Measurements from ENCODE around the gene CDH23. TPM values are rescaled to one million over a fixed set of nuclear protein-coding genes. Genes with fewer than 3 reads are reported as not detected.

The CDH23 gene
- total RNA-seq, 1 experiment from 2014 or later = not detected

GRCh38 chr10:71468363-71469094 is 71.8 kb downstream of the CDH23 start:
- H3K79me2 ChIP-seq (ENCODE audit: low read length) = no peaks in the 10 kb centered on the region
- CTCF ChIA-PET = interaction anchor here (0.6 kb wide), 1 partner anchor 396 kb away, joined by 3 read pairs; no protein-coding TSS in a partner anchor
- no peak for DNase-seq
- H4K20me1 ChIP-seq (ENCODE audit: low read length) = no peaks in the 10 kb centered on the region
- no peaks in the 10 kb centered on the region for H3F3A ChIP-seq (ENCODE audit: low read length, unreplicated experiment)
- H3K36me3 ChIP-seq (ENCODE audit: low read depth, low read length) = no peaks in the 10 kb centered on the region
- intact Hi-C loops (cut with micrococcal nuclease) = no loop called here
- no peak overlapping the region for H2AFZ ChIP-seq (ENCODE audit: low read length)
- H3K27me3 ChIP-seq (ENCODE audit: low read length) = peaks cover 2% of the 10 kb centered on the region; the same call in 1 of the 2 replicates
- H3K4me3 ChIP-seq (ENCODE audit: low read length) = no peak overlapping the region
- TF ChIP-seq EZH2 (IDR thresholded peaks at IDR 0.05; ENCODE audit: low read length, unreplicated experiment) = no peak
- TF ChIP-seq EZH2phosphoT487 (IDR thresholded peaks at IDR 0.05; ENCODE audit: borderline replicate concordance, low read length) = no peak
- no peak for TF ChIP-seq CTCF (conservative IDR thresholded peaks at IDR 0.05; ENCODE audit: low read depth, low read length)
- H3K27ac ChIP-seq (ENCODE audit: low read length) = no peak overlapping the region
- H3K9me3 ChIP-seq (ENCODE audit: low read length) = no peaks in the 10 kb centered on the region
- H3K4me1 ChIP-seq (ENCODE audit: insufficient read depth, low read length) = no peaks in the 10 kb centered on the region
- H3K9ac ChIP-seq (ENCODE audit: low read length) = no peak overlapping the region
- no TSS peak for BruUV-seq (replicated peaks)
- POLR2A ChIA-PET (ENCODE audit: unreplicated experiment) = no interaction called here
- H3K9me2 ChIP-seq (replicated peaks; ENCODE audit: low read length) = no peaks in the 10 kb centered on the region
- no peak overlapping the region for H3K4me2 ChIP-seq (ENCODE audit: low read length)
- ATAC-seq = no peak

- Histone ChIP-seq H3K9ac (ENCODE audit: low read length) (no peak overlapping the region), H3F3A (ENCODE audit: low read length, unreplicated experiment) (no peaks in the 10 kb centered on the region), H3K27me3 (ENCODE audit: low read length) (no peaks in the 10 kb centered on the region), H3K4me3 (ENCODE audit: low read length) (no peak overlapping the region), H3K27ac (ENCODE audit: low read length) (no peak overlapping the region), H2AFZ (ENCODE audit: low read length) (no peak overlapping the region), H3K4me1 (ENCODE audit: insufficient read depth, low read length) (no peaks in the 10 kb centered on the region), H3K4me2 (ENCODE audit: low read length) (no peak overlapping the region), H3K79me2 (ENCODE audit: low read length) (no peaks in the 10 kb centered on the region), H3K36me3 (ENCODE audit: low read depth, low read length) (no peaks in the 10 kb centered on the region), H4K20me1 (ENCODE audit: low read length) (no peaks in the 10 kb centered on the region), H3K9me2 (replicated peaks; ENCODE audit: low read length) (no peaks in the 10 kb centered on the region), H3K9me3 (ENCODE audit: low read length) (no peaks in the 10 kb centered on the region)
- BruUV-seq (replicated peaks) = no TSS peak
- CTCF ChIA-PET = no interaction called here
- TF ChIP-seq EZH2 (IDR thresholded peaks at IDR 0.05; ENCODE audit: low read length, unreplicated experiment) (no peak), EZH2phosphoT487 (IDR thresholded peaks at IDR 0.05; ENCODE audit: borderline replicate concordance, low read length) (no peak), CTCF (conservative IDR thresholded peaks at IDR 0.05; ENCODE audit: low read depth, low read length) (no peak)
- POLR2A ChIA-PET (ENCODE audit: unreplicated experiment) = no interaction called here
- ATAC-seq (no peak), DNase-seq (no peak)
- intact Hi-C loops (cut with micrococcal nuclease) = no loop called here
Observed at GRCh38 chr10:71471006-71471405, 74.3 kb downstream of the CDH23 start.

GRCh38 chr10:71471957-71472365 is 75.2 kb downstream of the CDH23 start:
- no TSS peak for BruUV-seq (replicated peaks)
- Histone ChIP-seq H3K9me2 (replicated peaks; ENCODE audit: low read length) (no peaks in the 10 kb centered on the region), H3K4me2 (ENCODE audit: low read length) (no peak overlapping the region), H4K20me1 (ENCODE audit: low read length) (no peaks in the 10 kb centered on the region), H3K36me3 (ENCODE audit: low read depth, low read length) (no peaks in the 10 kb centered on the region), H3F3A (ENCODE audit: low read length, unreplicated experiment) (no peaks in the 10 kb centered on the region), H3K4me3 (ENCODE audit: low read length) (no peak overlapping the region), H3K4me1 (ENCODE audit: insufficient read depth, low read length) (no peaks in the 10 kb centered on the region), H3K79me2 (ENCODE audit: low read length) (no peaks in the 10 kb centered on the region), H2AFZ (ENCODE audit: low read length) (no peak overlapping the region), H3K27me3 (ENCODE audit: low read length) (peaks cover 8% of the 10 kb centered on the region; the same call in 1 of the 2 replicates), H3K9me3 (ENCODE audit: low read length) (no peaks in the 10 kb centered on the region), H3K27ac (ENCODE audit: low read length) (no peak overlapping the region), H3K9ac (ENCODE audit: low read length) (no peak overlapping the region)
- intact Hi-C loops (cut with micrococcal nuclease) = no loop called here
- DNase-seq (no peak), ATAC-seq (no peak)
- ChIA-PET POLR2A (ENCODE audit: unreplicated experiment) (no interaction called here), CTCF (no interaction called here)
- TF ChIP-seq CTCF (conservative IDR thresholded peaks at IDR 0.05; ENCODE audit: low read depth, low read length) (no peak), EZH2phosphoT487 (IDR thresholded peaks at IDR 0.05; ENCODE audit: borderline replicate concordance, low read length) (no peak), EZH2 (IDR thresholded peaks at IDR 0.05; ENCODE audit: low read length, unreplicated experiment) (no peak)
